ENCODE measurements around the gene ITPR2.

GRCh38 chr12:26790645-26790994, 42.4 kb downstream of the ITPR2 start:
- TF ChIP-seq POLR2A (IDR thresholded peaks at IDR 0.05; ENCODE audit: low read depth, low read length), result no peak
- no peak for TF ChIP-seq POLR2AphosphoS5 (IDR thresholded peaks at IDR 0.05; ENCODE audit: low read depth, low read length)
- TF ChIP-seq TAF1 (IDR thresholded peaks at IDR 0.05; ENCODE audit: borderline replicate concordance, low read depth, low read length), result no peak

Measured in GM12892 (cell line).